Panc1 (cell line): Measurements from ENCODE around the gene SRCIN1. TPM values are rescaled to one million over a fixed set of nuclear protein-coding genes. Genes with fewer than 3 reads are reported as not detected.

Experiments used
- ATAC-seq: fragments of 200-7000 bp; cut with Tn5 transposase; 2 replicates; pipeline ENCODE4 v1.9.1; 2020; ENCODE audit warnings: mild to moderate bottlenecking, moderate library complexity
- BruUV-seq: library from RNA; stranded (reverse); fragments of 400-500 nt; replicated peaks from 2 replicates; lab custom pipeline; 2021; lab: Mats Ljungman, UMichigan
- CTCF ChIA-PET: fragments of 300-600 bp; sonication (Branson Sonifier 250); formaldehyde crosslinking; loops from one replicate; lab custom pipeline; 2022; ENCODE audit warnings: antibody characterized with exemption; lab: Charles Lee
- POLR2A ChIA-PET: fragments of 300-600 bp; sonication (Branson Sonifier 250); formaldehyde crosslinking; loops from one replicate; lab custom pipeline; 2022; ENCODE audit warnings: antibody characterized with exemption; lab: Charles Lee
- DNase-seq: peaks from one replicate; pipeline ENCODE4 v3.0.0-alpha.2; 2010; ENCODE audit warnings: low read depth, low spot score
- H3K27ac ChIP-seq: 2 replicates; pipeline ENCODE4 v1.5.1; 2011; ENCODE audit warnings: mild to moderate bottlenecking, low read length, inconsistent platforms
- H3K27me3 ChIP-seq: fragments of 200-500 bp; sonication (Bioruptor generic); 2 replicates; pipeline ENCODE4 v1.6.0; 2014; ENCODE audit warnings: low read length, inconsistent platforms; ENCODE audit not compliant: control insufficient read depth, insufficient read depth
- H3K36me3 ChIP-seq: fragments of 200-500 bp; sonication (Bioruptor generic); 2 replicates; pipeline ENCODE4 v1.5.1; 2014; ENCODE audit warnings: inconsistent platforms, mild to moderate bottlenecking, low read length, moderate library complexity; ENCODE audit not compliant: control insufficient read depth, insufficient read depth
- H3K4me1 ChIP-seq: 2 replicates; pipeline ENCODE4 v1.5.1; 2011; ENCODE audit warnings: inconsistent platforms, mild to moderate bottlenecking, low read length, moderate library complexity; ENCODE audit not compliant: control insufficient read depth, insufficient read depth
- H3K4me3 ChIP-seq, 2 experiments: 2 replicates each; pipeline ENCODE4 v1.5.1; 2011 to 2012; ENCODE audit warnings: low read depth in 2 of 2, low read length in 2 of 2, mild to moderate bottlenecking in 2 of 2, inconsistent platforms in 1 of 2, moderate library complexity in 1 of 2
- H3K9me3 ChIP-seq: fragments of 200-500 bp; sonication (Bioruptor generic); 2 replicates; pipeline ENCODE4 v1.5.1; 2014; ENCODE audit warnings: low read depth, mild to moderate bottlenecking, inconsistent platforms, low read length, moderate library complexity; ENCODE audit not compliant: control insufficient read depth, insufficient read depth
- POLR2AphosphoS5 ChIP-seq: IDR thresholded peaks from 2 replicates; pipeline ENCODE4 v1.6.1; 2012; ENCODE audit warnings: mild to moderate bottlenecking, low read depth, low read length, moderate library complexity
- SIN3A ChIP-seq: IDR thresholded peaks from 2 replicates; pipeline ENCODE4 v1.6.1; 2012; ENCODE audit warnings: low read depth, mild to moderate bottlenecking, low read length, moderate library complexity, borderline replicate concordance; ENCODE audit not compliant: insufficient read depth
- TCF7L2 ChIP-seq: IDR thresholded peaks from 2 replicates; pipeline ENCODE4 v1.6.1; 2011; ENCODE audit warnings: mild to moderate bottlenecking, low read depth, low read length, inconsistent platforms
- in situ Hi-C: cut with HindIII; loops from 2 replicates; pipeline ENCODE4 v1.10.0; 2016; ENCODE audit warnings: low sequenced_read_pairs, low pct_unique_long_range_greater_than_20kb
- intact Hi-C: fragments of 100-400 bp; cut with micrococcal nuclease; formaldehyde crosslinking; loops from one replicate; pipeline ENCODE4 v1.10.0; 2022; ENCODE audit not compliant: unreplicated experiment
- total RNA-seq: library from RNA; stranded (reverse); gene quantifications from one replicate; pipeline ENCODE4 v1.2.1, GENCODE V29; 2021; ENCODE audit not compliant: unreplicated experiment
- TF ChIP-seq, protein P1 (sequence below), 2 experiments: IDR thresholded peaks; 2 replicates each; pipeline ENCODE4 v1.6.1; 2011 to 2012; ENCODE audit warnings: low read depth in 2 of 2, control low read depth in 1 of 2, low read length in 1 of 2, mild to moderate bottlenecking in 1 of 2, moderate library complexity in 1 of 2; ENCODE audit not compliant: insufficient read depth in 1 of 2
- TF ChIP-seq, protein P2 (sequence below): fragments of 450-650 bp; IDR thresholded peaks from 2 replicates; pipeline ENCODE4 v1.5.1; 2017; ENCODE audit warnings: mild to moderate bottlenecking

Gene SRCIN1
- total RNA-seq, 1 experiment from 2014 or later: 12.8 TPM

DNA sequence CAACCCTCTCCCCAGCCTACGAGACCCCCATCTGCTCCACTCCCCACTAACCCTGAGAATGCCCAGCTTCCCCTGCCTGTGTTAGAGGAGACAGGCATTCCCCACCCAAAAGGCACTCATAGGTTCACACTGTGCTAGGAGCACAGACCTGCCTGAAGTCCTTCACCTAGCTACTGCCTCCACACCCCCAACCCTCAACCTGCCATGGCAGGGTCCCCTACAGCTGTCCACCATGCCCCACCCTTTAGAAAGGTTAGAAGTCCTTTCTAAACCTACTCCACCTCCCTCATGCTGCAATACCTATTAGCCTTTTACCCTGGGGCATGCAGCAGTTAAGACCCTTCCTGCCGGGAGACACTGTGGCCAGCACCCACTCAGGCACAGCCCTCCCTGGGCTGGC lies 9.1 kb downstream of the SRCIN1 start:
- Histone ChIP-seq H3K27ac (no peak overlapping the region), H3K4me1 (peaks cover 13% of the 10 kb centered on the region), H3K4me3 (no peak overlapping the region), H3K9me3 (no peaks in the 10 kb centered on the region), H3K27me3 (no peaks in the 10 kb centered on the region), H3K36me3 (no peaks in the 10 kb centered on the region)
- CTCF ChIA-PET: interaction anchor here (1.2 kb wide), 1 partner anchor 39 kb away, joined by 3 read pairs; no protein-coding TSS in a partner anchor
- in situ Hi-C loops: no loop called here
- TF ChIP-seq POLR2AphosphoS5 (no peak), TCF7L2 (no peak), SIN3A (no peak)
- TF ChIP-seq, protein P1, sequence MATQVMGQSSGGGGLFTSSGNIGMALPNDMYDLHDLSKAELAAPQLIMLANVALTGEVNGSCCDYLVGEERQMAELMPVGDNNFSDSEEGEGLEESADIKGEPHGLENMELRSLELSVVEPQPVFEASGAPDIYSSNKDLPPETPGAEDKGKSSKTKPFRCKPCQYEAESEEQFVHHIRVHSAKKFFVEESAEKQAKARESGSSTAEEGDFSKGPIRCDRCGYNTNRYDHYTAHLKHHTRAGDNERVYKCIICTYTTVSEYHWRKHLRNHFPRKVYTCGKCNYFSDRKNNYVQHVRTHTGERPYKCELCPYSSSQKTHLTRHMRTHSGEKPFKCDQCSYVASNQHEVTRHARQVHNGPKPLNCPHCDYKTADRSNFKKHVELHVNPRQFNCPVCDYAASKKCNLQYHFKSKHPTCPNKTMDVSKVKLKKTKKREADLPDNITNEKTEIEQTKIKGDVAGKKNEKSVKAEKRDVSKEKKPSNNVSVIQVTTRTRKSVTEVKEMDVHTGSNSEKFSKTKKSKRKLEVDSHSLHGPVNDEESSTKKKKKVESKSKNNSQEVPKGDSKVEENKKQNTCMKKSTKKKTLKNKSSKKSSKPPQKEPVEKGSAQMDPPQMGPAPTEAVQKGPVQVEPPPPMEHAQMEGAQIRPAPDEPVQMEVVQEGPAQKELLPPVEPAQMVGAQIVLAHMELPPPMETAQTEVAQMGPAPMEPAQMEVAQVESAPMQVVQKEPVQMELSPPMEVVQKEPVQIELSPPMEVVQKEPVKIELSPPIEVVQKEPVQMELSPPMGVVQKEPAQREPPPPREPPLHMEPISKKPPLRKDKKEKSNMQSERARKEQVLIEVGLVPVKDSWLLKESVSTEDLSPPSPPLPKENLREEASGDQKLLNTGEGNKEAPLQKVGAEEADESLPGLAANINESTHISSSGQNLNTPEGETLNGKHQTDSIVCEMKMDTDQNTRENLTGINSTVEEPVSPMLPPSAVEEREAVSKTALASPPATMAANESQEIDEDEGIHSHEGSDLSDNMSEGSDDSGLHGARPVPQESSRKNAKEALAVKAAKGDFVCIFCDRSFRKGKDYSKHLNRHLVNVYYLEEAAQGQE (IDR thresholded peaks at IDR 0.05; ENCODE audit: insufficient read depth in 1 of 2, low read depth in 2 of 2, low read length in 1 of 2): no peak
- TF ChIP-seq, protein P2, sequence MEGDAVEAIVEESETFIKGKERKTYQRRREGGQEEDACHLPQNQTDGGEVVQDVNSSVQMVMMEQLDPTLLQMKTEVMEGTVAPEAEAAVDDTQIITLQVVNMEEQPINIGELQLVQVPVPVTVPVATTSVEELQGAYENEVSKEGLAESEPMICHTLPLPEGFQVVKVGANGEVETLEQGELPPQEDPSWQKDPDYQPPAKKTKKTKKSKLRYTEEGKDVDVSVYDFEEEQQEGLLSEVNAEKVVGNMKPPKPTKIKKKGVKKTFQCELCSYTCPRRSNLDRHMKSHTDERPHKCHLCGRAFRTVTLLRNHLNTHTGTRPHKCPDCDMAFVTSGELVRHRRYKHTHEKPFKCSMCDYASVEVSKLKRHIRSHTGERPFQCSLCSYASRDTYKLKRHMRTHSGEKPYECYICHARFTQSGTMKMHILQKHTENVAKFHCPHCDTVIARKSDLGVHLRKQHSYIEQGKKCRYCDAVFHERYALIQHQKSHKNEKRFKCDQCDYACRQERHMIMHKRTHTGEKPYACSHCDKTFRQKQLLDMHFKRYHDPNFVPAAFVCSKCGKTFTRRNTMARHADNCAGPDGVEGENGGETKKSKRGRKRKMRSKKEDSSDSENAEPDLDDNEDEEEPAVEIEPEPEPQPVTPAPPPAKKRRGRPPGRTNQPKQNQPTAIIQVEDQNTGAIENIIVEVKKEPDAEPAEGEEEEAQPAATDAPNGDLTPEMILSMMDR: no peak
- DNase-seq: no peak
- BruUV-seq: no TSS peak
- intact Hi-C loops: no loop called here
- ATAC-seq: no peak
- POLR2A ChIA-PET: no interaction called here

GRCh38 chr17:38595892-38596291 lies 9.9 kb downstream of the SRCIN1 start:
- no TSS peak for BruUV-seq
- POLR2A ChIA-PET: no interaction called here
- Histone ChIP-seq H3K36me3 (no peaks in the 10 kb centered on the region), H3K9me3 (no peaks in the 10 kb centered on the region), H3K4me3 (no peak overlapping the region), H3K27me3 (no peaks in the 10 kb centered on the region), H3K4me1 (peaks cover 18% of the 10 kb centered on the region), H3K27ac (no peak overlapping the region)
- intact Hi-C loops (no loop called here), in situ Hi-C loops (no loop called here)
- DNase-seq (no peak), ATAC-seq (no peak)
- TF ChIP-seq POLR2AphosphoS5 (no peak), SIN3A (no peak), TCF7L2 (no peak)
- TF ChIP-seq, protein P1 (IDR thresholded peaks at IDR 0.05; ENCODE audit: insufficient read depth in 1 of 2, low read depth in 2 of 2, low read length in 1 of 2): no peak
- TF ChIP-seq, protein P2: no peak
- CTCF ChIA-PET: no interaction called here
